ENCODE results near the gene NDUFA1. TPM values are rescaled to one million over a fixed set of nuclear protein-coding genes. Genes with fewer than 3 reads are reported as not detected.
"Not testable (repeated sequence)": the region's sequence is repeated elsewhere in the genome, so short reads cannot be mapped to it uniquely, and the experiment has no call there.

Gene NDUFA1
- total RNA-seq, 6 experiments from 2014 or later: 45.9 to 74.1 (median 65.1) TPM

GRCh38 chrX:119919835-119920585 lies 48.4 kb downstream of the NDUFA1 start:
- Histone ChIP-seq H3K27me3 (no peaks in the 10 kb centered on the region), H3K27ac (no peak overlapping the region), H3K4me3 (no peak overlapping the region), H3K4me1 (no peaks in the 10 kb centered on the region), H3K36me3 (no peaks in the 10 kb centered on the region), H3K9me3 (no peaks in the 10 kb centered on the region)
- ATAC-seq (no peak), DNase-seq (no peak)
- intact Hi-C loops (cut with DNase I): no loop called here
- TF ChIP-seq CTCF (IDR thresholded peaks at IDR 0.05): no peak
- no peak for TF ChIP-seq POLR2A (IDR thresholded peaks at IDR 0.05)
- WGBS (ENCODE audit: insufficient coverage, low coverage, low lambda C conversion rate, missing lambda C conversion rate): 69% methylated on average over 5 of the region's 5 CpGs

GRCh38 chrX:119922391-119922790 lies 50.8 kb downstream of the NDUFA1 start:
- H3K4me3 ChIP-seq; H3K27me3 ChIP-seq; DNase-seq; H3K27ac ChIP-seq; H3K9me3 ChIP-seq; ATAC-seq; intact Hi-C loops (cut with DNase I); H3K36me3 ChIP-seq; H3K4me1 ChIP-seq: not testable (repeated sequence)
- WGBS (ENCODE audit: insufficient coverage, low coverage, low lambda C conversion rate, missing lambda C conversion rate): 88% methylated on average over 6 of the region's 7 CpGs

Other genes starting within 250 kb of the NDUFA1 start
- gene SEPTIN6, start 178.7 kb upstream of the NDUFA1 start, total RNA-seq: 10 to 100 TPM; 12.7 to 25.6 (median 19.6) TPM
- 1 to 10 TPM in 1 of 6 experiments, under 1 TPM in 4, not detected in 1; 0.19 to 1.2 (median 0.29) TPM for gene SOWAHD, start 113.2 kb upstream of the NDUFA1 start, total RNA-seq
- gene RPL39, start 80.2 kb upstream of the NDUFA1 start, total RNA-seq: 1,000 to 10,000 TPM in 2 of 6 experiments, 100 to 1,000 TPM in 4; 587 to 2,308 (median 667) TPM
- 1 to 10 TPM; 1.9 to 3.5 (median 2.5) TPM for gene UPF3B, start 18.9 kb upstream of the NDUFA1 start, total RNA-seq
- 10 to 100 TPM in 2 of 6 experiments, 1 to 10 TPM in 4; 6.1 to 12.6 (median 7.5) TPM for gene RNF113A, start 99 bp upstream of the NDUFA1 start, total RNA-seq
- not detected for gene AKAP14, start 24.1 kb downstream of the NDUFA1 start, total RNA-seq
- gene NKAP, start 71.9 kb downstream of the NDUFA1 start, total RNA-seq: 1 to 10 TPM; 3.3 to 4.4 (median 3.6) TPM
- gene RHOXF2B, start 205.9 kb downstream of the NDUFA1 start, total RNA-seq: not detected
- under 1 TPM in 1 of 6 experiments, not detected in 5; 0.62 TPM for gene RHOXF1, start 244.1 kb downstream of the NDUFA1 start, total RNA-seq